T-helper 1 cell treated with Interleukin-12 subunit alpha and Interleukin-12 subunit beta and Interleukin-4 antibody, amounts not matched to agents 30 ng/mL and 1 ng/mL, for 36 hours (primary cell): ENCODE results near the gene UBE2N. TPM values are rescaled to one million over a fixed set of nuclear protein-coding genes. Genes with fewer than 3 reads are reported as not detected.

Experiments used
- intact Hi-C: fragments of 100-400 bp; cut with micrococcal nuclease; formaldehyde crosslinking; loops from one replicate; pipeline ENCODE4 v1.15.1; 2024
- total RNA-seq: library from RNA; stranded (reverse); gene quantifications from 2 replicates; pipeline ENCODE4 v1.2.3, GENCODE V29; 2022

Gene UBE2N
- total RNA-seq, result 183 and 184 TPM in 2 replicates

DNA sequence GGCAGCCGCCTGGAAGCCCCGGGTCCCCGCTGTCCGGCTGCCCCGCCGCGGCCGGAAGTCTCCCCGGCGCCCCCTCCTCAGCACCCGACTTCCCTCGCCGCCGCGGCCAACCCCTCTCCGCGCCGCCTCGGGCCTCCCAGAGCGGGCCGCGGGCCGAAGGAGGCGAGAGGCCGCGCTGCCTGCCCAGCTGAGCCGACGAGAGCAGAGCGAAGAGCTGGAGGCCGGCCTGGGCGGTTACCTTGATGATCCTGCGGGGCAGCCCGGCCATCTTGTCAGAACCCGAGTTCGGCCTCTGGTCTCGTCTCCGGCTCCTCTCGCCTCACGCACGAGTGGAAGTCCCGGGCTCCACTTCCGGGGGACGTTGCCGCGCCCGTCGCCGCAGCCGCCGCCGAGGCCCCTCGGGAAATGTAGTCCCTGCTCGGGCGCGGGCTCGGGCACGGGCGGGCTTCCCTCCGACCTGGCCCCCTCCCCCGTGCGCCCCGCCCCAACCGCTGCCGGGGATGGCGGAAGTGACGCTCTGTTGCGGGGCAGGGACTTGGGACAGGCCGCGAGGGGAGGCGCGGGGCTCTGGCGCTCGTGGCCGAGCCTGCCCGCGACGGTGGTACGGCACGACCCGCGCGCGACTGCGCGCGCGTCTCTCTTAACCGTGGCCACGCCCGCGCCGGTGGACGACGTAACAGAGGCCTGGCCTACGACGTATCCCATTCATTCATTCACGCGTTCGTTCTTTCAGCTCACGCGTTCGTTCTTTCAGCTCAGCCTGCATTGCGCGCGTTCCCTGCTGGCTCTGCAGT lies at the start of gene UBE2N:
Gene UBE2N (minus strand): TSS at position 331 of the 794 bp plus-strand sequence. CDS start 63 bp downstream, at position 268.
- intact Hi-C loops, result loop anchor here (1.0 to 10.0 kb wide), 15 partner anchors 23 to 1775 kb away; partner anchors contain the start of genes CEP83, CRADD, EEA1 and FGD6

DNA sequence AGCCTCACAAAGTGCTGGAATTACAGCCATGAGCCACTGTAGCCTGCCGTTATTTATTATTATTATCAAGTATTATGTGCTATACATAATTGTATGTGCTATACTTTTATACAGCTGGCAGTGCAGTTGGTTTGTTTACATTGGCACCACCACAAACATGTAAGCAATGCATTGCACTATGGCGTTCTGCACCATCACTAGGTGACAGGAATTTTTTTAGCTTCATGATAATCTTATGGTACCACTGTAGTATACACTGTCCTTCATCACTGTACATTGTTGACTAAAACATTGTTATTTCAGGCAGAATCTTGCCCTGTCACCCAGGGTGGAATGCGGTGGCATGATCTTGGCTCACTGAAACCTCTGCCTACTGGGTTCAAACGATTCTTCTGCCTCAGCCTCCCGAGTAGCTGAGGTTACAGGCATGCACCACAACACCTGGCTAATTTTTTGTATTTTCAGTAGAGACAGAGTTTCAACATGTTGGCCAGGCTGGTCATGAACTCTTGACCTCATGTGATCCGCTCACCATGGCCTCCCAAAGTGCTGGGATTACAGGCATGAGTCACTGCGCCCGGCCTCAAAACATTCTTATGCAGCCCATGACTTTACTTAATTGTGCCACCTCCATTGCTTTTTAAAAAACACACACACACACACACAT lies 42.7 kb upstream of the UBE2N start:
- intact Hi-C loops, result no loop called here

GRCh38 chr12:93483151-93483807 lies 41.5 kb upstream of the UBE2N start:
- intact Hi-C loops, result no loop called here

DNA sequence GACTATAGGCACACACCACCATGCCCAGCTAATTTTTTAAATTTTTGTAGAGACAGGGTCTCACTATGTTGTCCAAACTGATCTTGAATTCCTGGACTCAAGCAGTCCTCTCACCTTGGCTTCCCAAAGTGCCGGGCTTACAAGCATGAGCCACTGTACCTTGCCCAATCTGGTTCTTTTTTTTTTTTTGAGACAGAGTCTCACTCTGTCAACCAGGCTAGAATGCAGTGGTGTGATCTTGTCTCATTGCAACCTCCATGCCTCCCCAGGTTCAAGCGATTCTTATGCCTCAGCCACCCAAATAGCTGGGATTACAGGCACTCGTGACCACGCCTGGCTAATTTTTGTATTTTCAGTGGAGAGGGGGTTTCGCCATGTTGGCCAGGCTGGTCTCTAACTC lies 41.0 kb upstream of the UBE2N start:
- intact Hi-C loops, result no loop called here

GRCh38 chr12:93476555-93476954 lies 34.8 kb upstream of the UBE2N start:
- intact Hi-C loops, result no loop called here

GRCh38 chr12:93469386-93469785 lies 27.6 kb upstream of the UBE2N start:
- intact Hi-C loops, result no loop called here

GRCh38 chr12:93468008-93468371 lies 26.2 kb upstream of the UBE2N start:
- intact Hi-C loops, result no loop called here

DNA sequence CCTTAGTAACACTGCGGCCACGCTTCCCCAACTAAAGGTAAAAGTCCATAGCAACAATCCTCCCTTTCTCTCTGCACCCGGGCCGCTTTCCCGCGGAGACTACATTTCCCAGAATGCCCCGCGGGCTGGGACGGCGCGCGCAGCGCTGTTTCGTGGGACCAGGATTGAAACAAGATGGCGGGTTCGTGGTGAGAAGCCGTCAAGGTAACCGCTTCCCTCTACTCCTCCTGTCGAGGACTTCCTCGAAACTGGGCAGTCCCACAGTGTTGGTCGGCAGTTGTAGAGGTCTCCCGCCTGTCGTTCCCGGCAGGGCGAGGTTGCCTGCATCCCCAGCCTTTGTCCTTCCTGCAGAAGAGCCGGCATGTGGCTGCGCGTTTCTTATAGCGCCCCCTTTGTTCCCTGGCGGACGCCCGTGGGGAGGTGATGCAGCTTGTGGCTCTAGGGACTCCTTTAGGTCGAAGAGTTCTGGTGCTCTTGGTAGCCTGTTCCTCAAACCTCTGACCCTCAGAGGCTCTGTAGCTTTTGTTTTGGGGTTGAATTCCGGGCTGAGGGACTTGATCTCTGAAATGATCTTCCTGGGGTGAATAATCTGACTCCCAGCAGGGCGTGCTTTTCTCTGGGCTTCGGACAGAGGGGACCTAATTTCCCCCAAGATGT lies 25.7 kb upstream of the UBE2N start, which contains the start of gene MRPL42:
Gene MRPL42 (plus strand): TSS at position 164 of the 657 bp plus-strand sequence. CDS start 1,772 bp downstream, outside the sequence.
- intact Hi-C loops, result loop anchor here (1.0 to 2.0 kb wide), 11 partner anchors 25 to 1606 kb away; partner anchors contain the start of genes CRADD, EEA1, NR2C1 and NUDT4

- intact Hi-C loops, result loop anchor here (1.0 to 2.0 kb wide), 11 partner anchors 24 to 1607 kb away; partner anchors contain the start of genes CRADD, EEA1, NR2C1 and NUDT4
Measured at GRCh38 chr12:93466625-93467350, 25.0 kb upstream of the UBE2N start.

- intact Hi-C loops, result loop anchor here (2.0 kb wide), 1 partner anchor 217 kb away; no protein-coding TSS in a partner anchor
Measured at GRCh38 chr12:93465841-93466240, 24.1 kb upstream of the UBE2N start.

- intact Hi-C loops, result no loop called here
Measured at GRCh38 chr12:93461503-93461902, 19.8 kb upstream of the UBE2N start.

DNA sequence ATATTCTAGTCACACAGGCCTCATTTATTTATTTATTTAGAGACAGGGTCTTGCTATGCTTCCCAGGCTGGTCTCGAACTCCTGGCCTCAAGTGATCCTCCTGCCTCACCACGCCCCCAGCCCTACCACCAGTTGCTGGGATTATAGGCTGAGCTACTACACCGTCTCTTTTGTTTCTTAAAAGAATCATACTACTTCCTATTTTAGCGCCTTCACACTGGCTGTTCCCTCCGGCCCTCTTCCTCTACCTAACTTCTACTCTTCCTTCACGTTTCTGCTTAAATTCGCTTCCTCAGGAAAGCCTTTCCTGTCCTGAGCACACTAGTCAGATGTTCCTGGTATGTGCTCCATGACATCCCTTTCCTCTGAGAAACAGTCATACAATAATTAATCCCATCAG lies 19.2 kb upstream of the UBE2N start:
- intact Hi-C loops, result no loop called here

GRCh38 chr12:93460003-93460402 lies 18.3 kb upstream of the UBE2N start:
- intact Hi-C loops, result no loop called here

DNA sequence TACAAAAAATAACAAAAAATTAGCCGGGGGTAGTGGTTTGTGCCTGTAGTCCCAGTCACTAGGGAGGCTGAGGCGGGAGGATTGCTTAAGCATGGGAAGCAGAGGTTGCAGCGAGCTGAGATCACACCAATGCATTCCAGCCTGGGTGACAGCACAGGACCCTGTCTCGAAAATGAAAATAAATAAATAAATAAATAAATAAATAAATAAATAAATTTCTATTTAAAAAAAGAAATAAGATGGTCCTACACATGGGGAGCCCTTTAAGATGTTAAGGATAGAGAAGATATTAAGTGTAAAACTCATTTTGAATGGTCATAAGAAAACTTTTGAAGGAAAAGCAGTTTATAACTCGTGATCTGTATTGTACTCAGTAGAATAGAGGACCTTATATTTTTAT lies 17.4 kb upstream of the UBE2N start:
- intact Hi-C loops, result no loop called here

DNA sequence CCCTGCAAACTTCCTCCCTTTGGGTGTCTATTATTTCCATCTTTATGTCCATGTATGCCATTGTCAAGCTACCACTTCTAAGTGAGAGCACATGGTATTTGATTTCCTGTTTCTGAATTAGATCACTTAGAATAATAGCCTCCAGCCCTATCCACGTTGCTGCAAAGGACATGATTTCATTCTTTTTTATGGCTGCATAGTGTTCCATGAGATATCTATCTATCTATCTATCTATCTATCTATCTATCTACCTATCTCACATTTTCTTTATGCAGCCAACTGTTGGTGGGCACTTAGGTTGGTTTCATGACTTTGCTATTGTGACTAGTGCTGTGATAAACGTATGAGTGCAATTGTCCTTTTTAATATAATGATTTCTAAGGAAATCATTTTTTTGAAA lies 14.3 kb upstream of the UBE2N start:
- intact Hi-C loops, result no loop called here

GRCh38 chr12:93453633-93454032 lies 11.9 kb upstream of the UBE2N start:
- intact Hi-C loops, result no loop called here

DNA sequence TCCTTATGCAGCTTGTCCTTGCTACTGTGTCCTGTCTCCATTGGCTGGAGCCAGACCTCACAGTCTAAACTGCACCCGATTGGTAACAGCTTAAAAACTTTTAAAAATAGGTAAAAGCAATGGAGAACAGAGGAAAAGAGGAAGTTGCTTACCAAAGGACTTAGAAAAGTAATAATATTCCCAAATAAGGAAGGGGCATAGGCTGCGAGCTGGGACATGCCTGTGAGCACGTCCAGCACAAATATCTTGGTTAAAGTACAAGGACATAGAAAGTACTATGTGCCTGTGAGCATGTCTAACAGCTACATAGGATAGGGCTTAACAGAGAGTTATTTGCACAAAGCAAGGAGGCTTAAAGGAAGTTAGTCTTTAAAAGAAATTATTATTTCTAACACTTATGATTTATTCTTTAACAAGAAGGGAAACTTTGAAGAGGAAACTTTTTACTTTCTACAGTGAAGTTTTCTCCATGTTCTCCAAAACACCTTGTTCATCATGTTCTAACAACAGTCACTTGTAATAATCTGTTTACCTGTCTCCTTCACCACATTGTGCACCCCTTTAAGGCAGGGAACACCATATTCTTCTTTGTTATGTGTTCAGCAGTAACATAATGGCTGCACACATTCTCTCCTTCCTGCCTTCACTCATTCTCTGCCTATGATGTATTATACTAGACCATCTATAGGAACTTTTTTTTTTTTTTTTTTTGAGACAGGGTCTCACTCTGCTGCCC lies 9.8 kb upstream of the UBE2N start:
- intact Hi-C loops, result no loop called here

DNA sequence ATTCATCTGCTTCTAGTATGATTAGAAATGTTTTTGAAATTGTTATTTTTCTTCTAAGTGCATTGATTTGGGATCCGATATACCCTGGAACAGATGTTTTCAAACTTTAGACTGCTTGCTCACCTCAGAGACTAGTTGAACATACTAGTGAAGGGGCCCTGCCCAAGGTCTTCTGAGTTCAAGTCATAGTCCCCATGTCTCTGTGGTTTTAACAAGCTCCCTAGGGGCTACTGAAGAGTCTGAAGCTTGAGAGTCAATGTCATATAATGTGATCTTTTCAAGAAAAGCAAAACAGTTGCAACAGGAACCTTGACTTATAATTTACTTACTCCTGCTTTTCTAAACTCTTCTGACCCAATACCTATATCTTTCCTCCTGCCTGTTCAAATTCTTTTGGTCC lies 7.5 kb upstream of the UBE2N start:
- intact Hi-C loops, result loop anchor here (10.0 kb wide), 1 partner anchor 1556 kb away; the partner anchor contains the start of gene NDUFA12

GRCh38 chr12:93448796-93449195 lies 7.0 kb upstream of the UBE2N start:
- intact Hi-C loops, result loop anchor here (10.0 kb wide), 1 partner anchor 1556 kb away; the partner anchor contains the start of gene NDUFA12
